K562 (cell line): ENCODE measurements around the gene ACACB. TPM values are rescaled to one million over a fixed set of nuclear protein-coding genes. Genes with fewer than 3 reads are reported as not detected.

Experiments used
- FOXA1 ChIP-seq: fragments of 450-650 bp; IDR thresholded peaks from 2 replicates; pipeline ENCODE4 v1.6.1; 2016; ENCODE audit warnings: mild to moderate bottlenecking, borderline replicate concordance
- GTF2F1 ChIP-seq: IDR thresholded peaks from 2 replicates; pipeline ENCODE4 v1.6.1; 2011; ENCODE audit warnings: low read depth, low read length, improper control_type of control experiment
- NONO ChIP-seq, 2 experiments: fragments of 200-400 bp in 1 of 2; fragments of 450-650 bp in 1 of 2; formaldehyde crosslinking in 1 of 2; IDR thresholded peaks; 2 replicates each; pipeline ENCODE4 v1.6.1; 2017; ENCODE audit warnings: low read depth in 2 of 2, mild to moderate bottlenecking in 2 of 2, moderate library complexity in 2 of 2, low read length in 1 of 2
- PHF21A ChIP-seq: fragments of 450-650 bp; IDR thresholded peaks from 2 replicates; pipeline ENCODE4 v1.6.1; 2017; ENCODE audit warnings: low read depth, borderline replicate concordance
- TEAD2 ChIP-seq: fragments of 450-650 bp; IDR thresholded peaks from 2 replicates; pipeline ENCODE4 v1.6.1; 2016; ENCODE audit warnings: missing genetic modification characterization, control low read depth, missing compliant biosample characterization
- ZNF263 ChIP-seq: sonication (generic); formaldehyde crosslinking; IDR thresholded peaks from 2 replicates; pipeline ENCODE4 v1.8.0; 2022; ENCODE audit warnings: mild to moderate bottlenecking, missing genetic modification reagents, borderline replicate concordance
- ZNF280B ChIP-seq: fragments of 250-450 bp; sonication (Bioruptor Pico); IDR thresholded peaks from 2 replicates; pipeline ENCODE4 v1.5.1; 2021; ENCODE audit warnings: mild to moderate bottlenecking
- polyA plus RNA-seq, 8 experiments: library from polyadenylated mRNA; depleted of rRNA in 4 of 8; stranded (reverse) in 5 of 8; unstranded in 3 of 8; fragments of >200 nt; fragmentation: Nextera tagmentation in 2 of 8; fragmentation: Illumina TruSeq in 1 of 8; extraction: Ambion mirVana in 2 of 8; extraction: Trizol in 1 of 8; gene quantifications; 2 replicates each; pipeline versions ENCODE4 v1.2.1 to v1.2.3, GENCODE V29; 2011 to 2014; ENCODE audit warnings: inconsistent platforms in 1 of 8, missing spikeins in 1 of 8
- total RNA-seq, 7 experiments: library from RNA; depleted of rRNA in 6 of 7; stranded (reverse); fragments of >200 nt in 6 of 7; fragmentation: Illumina TruSeq in 2 of 7; extraction: Trizol in 2 of 7; gene quantifications; 2 replicates each; pipeline versions ENCODE4 v1.2.1 to v1.2.3, GENCODE V29; 2011 to 2021; ENCODE audit warnings: low replicate concordance in 1 of 7
- TF ChIP-seq, protein P1 (sequence below), 2 experiments: fragments of 200-800 bp in 1 of 2; sonication (Bioruptor generic) in 1 of 2; sonication (generic) in 1 of 2; formaldehyde crosslinking in 1 of 2; IDR thresholded peaks in 1 of 2; conservative IDR thresholded peaks in 1 of 2; 2 replicates each; pipeline versions ENCODE4 v1.5.0 to v1.6.1; 2016 to 2020; ENCODE audit warnings: missing compliant biosample characterization in 1 of 2, missing genetic modification characterization in 1 of 2, missing genetic modification reagents in 1 of 2
- TF ChIP-seq, protein P2 (sequence below): fragments of 450-650 bp; IDR thresholded peaks from 2 replicates; pipeline ENCODE4 v1.6.1; 2017; ENCODE audit warnings: antibody characterized with exemption, mild to moderate bottlenecking
- TF ChIP-seq, protein P3 (sequence below), 2 experiments: fragments of 450-650 bp; IDR thresholded peaks; 2 replicates each; pipeline ENCODE4 v1.6.1; 2018; ENCODE audit warnings: mild to moderate bottlenecking in 2 of 2, low read depth in 1 of 2; ENCODE audit not compliant: partially characterized antibody in 2 of 2

Gene ACACB
- total and polyA plus RNA-seq, 9 of the 15 experiments (the other 6 are each of a cell fraction or from before 2014, with no cell fraction given): 0.10 to 2.5 (median 0.83) TPM

DNA sequence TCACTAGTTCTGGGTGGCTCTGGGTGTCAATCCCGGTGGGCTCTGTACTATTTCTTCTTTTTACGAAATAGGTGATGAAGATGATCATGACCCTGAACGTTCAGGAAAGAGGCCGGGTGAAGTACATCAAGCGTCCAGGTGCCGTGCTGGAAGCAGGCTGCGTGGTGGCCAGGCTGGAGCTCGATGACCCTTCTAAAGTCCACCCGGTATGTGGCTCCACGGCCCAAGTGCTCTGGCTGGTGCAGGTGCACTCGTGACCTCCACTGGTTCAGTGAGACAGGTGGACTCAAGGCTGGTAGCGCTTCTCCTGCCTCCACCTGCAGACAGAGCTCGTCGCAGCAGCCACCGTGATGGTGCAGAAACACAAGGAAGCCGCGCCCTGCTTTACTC lies 85.1 kb downstream of the ACACB start (continued):
- TF ChIP-seq, protein P1, sequence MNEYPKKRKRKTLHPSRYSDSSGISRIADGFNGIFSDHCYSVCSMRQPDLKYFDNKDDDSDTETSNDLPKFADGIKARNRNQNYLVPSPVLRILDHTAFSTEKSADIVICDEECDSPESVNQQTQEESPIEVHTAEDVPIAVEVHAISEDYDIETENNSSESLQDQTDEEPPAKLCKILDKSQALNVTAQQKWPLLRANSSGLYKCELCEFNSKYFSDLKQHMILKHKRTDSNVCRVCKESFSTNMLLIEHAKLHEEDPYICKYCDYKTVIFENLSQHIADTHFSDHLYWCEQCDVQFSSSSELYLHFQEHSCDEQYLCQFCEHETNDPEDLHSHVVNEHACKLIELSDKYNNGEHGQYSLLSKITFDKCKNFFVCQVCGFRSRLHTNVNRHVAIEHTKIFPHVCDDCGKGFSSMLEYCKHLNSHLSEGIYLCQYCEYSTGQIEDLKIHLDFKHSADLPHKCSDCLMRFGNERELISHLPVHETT (CRISPR knock-in tag; conservative IDR thresholded peaks at IDR 0.05 in 1 of 2, IDR thresholded peaks at IDR 0.05 in 1 of 2): no peak
- TF ChIP-seq, protein P2, sequence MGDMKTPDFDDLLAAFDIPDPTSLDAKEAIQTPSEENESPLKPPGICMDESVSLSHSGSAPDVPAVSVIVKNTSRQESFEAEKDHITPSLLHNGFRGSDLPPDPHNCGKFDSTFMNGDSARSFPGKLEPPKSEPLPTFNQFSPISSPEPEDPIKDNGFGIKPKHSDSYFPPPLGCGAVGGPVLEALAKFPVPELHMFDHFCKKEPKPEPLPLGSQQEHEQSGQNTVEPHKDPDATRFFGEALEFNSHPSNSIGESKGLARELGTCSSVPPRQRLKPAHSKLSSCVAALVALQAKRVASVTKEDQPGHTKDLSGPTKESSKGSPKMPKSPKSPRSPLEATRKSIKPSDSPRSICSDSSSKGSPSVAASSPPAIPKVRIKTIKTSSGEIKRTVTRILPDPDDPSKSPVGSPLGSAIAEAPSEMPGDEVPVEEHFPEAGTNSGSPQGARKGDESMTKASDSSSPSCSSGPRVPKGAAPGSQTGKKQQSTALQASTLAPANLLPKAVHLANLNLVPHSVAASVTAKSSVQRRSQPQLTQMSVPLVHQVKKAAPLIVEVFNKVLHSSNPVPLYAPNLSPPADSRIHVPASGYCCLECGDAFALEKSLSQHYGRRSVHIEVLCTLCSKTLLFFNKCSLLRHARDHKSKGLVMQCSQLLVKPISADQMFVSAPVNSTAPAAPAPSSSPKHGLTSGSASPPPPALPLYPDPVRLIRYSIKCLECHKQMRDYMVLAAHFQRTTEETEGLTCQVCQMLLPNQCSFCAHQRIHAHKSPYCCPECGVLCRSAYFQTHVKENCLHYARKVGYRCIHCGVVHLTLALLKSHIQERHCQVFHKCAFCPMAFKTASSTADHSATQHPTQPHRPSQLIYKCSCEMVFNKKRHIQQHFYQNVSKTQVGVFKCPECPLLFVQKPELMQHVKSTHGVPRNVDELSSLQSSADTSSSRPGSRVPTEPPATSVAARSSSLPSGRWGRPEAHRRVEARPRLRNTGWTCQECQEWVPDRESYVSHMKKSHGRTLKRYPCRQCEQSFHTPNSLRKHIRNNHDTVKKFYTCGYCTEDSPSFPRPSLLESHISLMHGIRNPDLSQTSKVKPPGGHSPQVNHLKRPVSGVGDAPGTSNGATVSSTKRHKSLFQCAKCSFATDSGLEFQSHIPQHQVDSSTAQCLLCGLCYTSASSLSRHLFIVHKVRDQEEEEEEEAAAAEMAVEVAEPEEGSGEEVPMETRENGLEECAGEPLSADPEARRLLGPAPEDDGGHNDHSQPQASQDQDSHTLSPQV: no peak
- TF ChIP-seq TEAD2 (no peak), ZNF280B (CRISPR knock-in tag) (no peak), ZNF263 (CRISPR knock-in tag) (no peak), GTF2F1 (no peak), FOXA1 (no peak), NONO (IDR thresholded peaks at IDR 0.05; ENCODE audit: low read depth in 2 of 2, low read length in 1 of 2) (no peak), PHF21A (no peak)
- TF ChIP-seq, protein P3, sequence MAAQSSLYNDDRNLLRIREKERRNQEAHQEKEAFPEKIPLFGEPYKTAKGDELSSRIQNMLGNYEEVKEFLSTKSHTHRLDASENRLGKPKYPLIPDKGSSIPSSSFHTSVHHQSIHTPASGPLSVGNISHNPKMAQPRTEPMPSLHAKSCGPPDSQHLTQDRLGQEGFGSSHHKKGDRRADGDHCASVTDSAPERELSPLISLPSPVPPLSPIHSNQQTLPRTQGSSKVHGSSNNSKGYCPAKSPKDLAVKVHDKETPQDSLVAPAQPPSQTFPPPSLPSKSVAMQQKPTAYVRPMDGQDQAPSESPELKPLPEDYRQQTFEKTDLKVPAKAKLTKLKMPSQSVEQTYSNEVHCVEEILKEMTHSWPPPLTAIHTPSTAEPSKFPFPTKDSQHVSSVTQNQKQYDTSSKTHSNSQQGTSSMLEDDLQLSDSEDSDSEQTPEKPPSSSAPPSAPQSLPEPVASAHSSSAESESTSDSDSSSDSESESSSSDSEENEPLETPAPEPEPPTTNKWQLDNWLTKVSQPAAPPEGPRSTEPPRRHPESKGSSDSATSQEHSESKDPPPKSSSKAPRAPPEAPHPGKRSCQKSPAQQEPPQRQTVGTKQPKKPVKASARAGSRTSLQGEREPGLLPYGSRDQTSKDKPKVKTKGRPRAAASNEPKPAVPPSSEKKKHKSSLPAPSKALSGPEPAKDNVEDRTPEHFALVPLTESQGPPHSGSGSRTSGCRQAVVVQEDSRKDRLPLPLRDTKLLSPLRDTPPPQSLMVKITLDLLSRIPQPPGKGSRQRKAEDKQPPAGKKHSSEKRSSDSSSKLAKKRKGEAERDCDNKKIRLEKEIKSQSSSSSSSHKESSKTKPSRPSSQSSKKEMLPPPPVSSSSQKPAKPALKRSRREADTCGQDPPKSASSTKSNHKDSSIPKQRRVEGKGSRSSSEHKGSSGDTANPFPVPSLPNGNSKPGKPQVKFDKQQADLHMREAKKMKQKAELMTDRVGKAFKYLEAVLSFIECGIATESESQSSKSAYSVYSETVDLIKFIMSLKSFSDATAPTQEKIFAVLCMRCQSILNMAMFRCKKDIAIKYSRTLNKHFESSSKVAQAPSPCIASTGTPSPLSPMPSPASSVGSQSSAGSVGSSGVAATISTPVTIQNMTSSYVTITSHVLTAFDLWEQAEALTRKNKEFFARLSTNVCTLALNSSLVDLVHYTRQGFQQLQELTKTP (IDR thresholded peaks at IDR 0.05; ENCODE audit: low read depth in 1 of 2, partially characterized antibody in 2 of 2): no peak
